ENCODE measurements around the gene TPPP. TPM values are rescaled to one million over a fixed set of nuclear protein-coding genes. Genes with fewer than 3 reads are reported as not detected.

TPPP gene
- total and polyA plus RNA-seq, 4 donors: 3.7 to 24.1 (median 5.8) TPM

GRCh38 chr5:665541-665955 is 27.6 kb downstream of the TPPP start:
- ATAC-seq (ENCODE audit: insufficient read depth, low FRiP score) (no peak), DNase-seq (no peak)
- peaks cover 0 to 42% (median 20%) of the 10 kb centered on the region in 4 donors for H3K36me3 ChIP-seq (ENCODE audit: control insufficient read depth in 4 of 4, insufficient read depth in 4 of 4, low read length in 4 of 4)
- TF ChIP-seq CTCF (IDR thresholded peaks at IDR 0.05; ENCODE audit: control extremely low read depth, extremely low read depth): no peak
- peaks cover 0 to 2% (median 0%) of the 10 kb centered on the region in 4 donors for H3K9me3 ChIP-seq (ENCODE audit: control insufficient read depth in 4 of 4, insufficient read depth in 3 of 4, low read length in 3 of 4)
- H3K27me3 ChIP-seq (ENCODE audit: control insufficient read depth in 3 of 3, insufficient read depth in 3 of 3, low read length in 2 of 3): no peaks in the 10 kb centered on the region
- 92 to 94% methylated on average over 8 of the region's 8 CpGs for WGBS, 2 donors
- no peaks in the 10 kb centered on the region for H3K4me1 ChIP-seq (ENCODE audit: control insufficient read depth in 5 of 5, insufficient read depth in 5 of 5, low read length in 5 of 5)
- no peak overlapping the region for H3K27ac ChIP-seq (ENCODE audit: low read depth in 1 of 2, low read length in 1 of 2)
- H3K9ac ChIP-seq (ENCODE audit: insufficient read depth in 1 of 2, low read length in 2 of 2): no peak overlapping the region
- H3K4me3 ChIP-seq: no peak overlapping the region

GRCh38 chr5:664994-665360 is 28.2 kb downstream of the TPPP start:
- no peak overlapping the region for H3K4me3 ChIP-seq
- TF ChIP-seq CTCF (IDR thresholded peaks at IDR 0.05; ENCODE audit: control extremely low read depth, extremely low read depth): no peak
- peaks cover 0 to 2% (median 0%) of the 10 kb centered on the region in 4 donors for H3K9me3 ChIP-seq (ENCODE audit: control insufficient read depth in 4 of 4, insufficient read depth in 3 of 4, low read length in 3 of 4)
- no peak overlapping the region for H3K9ac ChIP-seq (ENCODE audit: insufficient read depth in 1 of 2, low read length in 2 of 2)
- H3K27me3 ChIP-seq (ENCODE audit: control insufficient read depth in 3 of 3, insufficient read depth in 3 of 3, low read length in 2 of 3): no peaks in the 10 kb centered on the region
- peaks cover 0 to 46% (median 23%) of the 10 kb centered on the region in 4 donors for H3K36me3 ChIP-seq (ENCODE audit: control insufficient read depth in 4 of 4, insufficient read depth in 4 of 4, low read length in 4 of 4)
- WGBS, 2 donors: 96% methylated on average over 20 of the region's 20 CpGs
- no peaks in the 10 kb centered on the region for H3K4me1 ChIP-seq (ENCODE audit: control insufficient read depth in 5 of 5, insufficient read depth in 5 of 5, low read length in 5 of 5)
- ATAC-seq (ENCODE audit: insufficient read depth, low FRiP score): no peak
- no peak for DNase-seq
- no peak overlapping the region for H3K27ac ChIP-seq (ENCODE audit: low read depth in 1 of 2, low read length in 1 of 2)

GRCh38 chr5:664343-664993 is 28.7 kb downstream of the TPPP start:
- Histone ChIP-seq H3K9me3 (ENCODE audit: control insufficient read depth in 4 of 4, insufficient read depth in 3 of 4, low read length in 3 of 4) (peaks cover 0 to 2% (median 0%) of the 10 kb centered on the region in 4 donors), H3K9ac (ENCODE audit: insufficient read depth in 1 of 2, low read length in 2 of 2) (no peak overlapping the region), H3K4me1 (ENCODE audit: control insufficient read depth in 5 of 5, insufficient read depth in 5 of 5, low read length in 5 of 5) (no peaks in the 10 kb centered on the region), H3K4me3 (no peak overlapping the region), H3K27ac (ENCODE audit: low read depth in 1 of 2, low read length in 1 of 2) (no peak overlapping the region), H3K27me3 (ENCODE audit: control insufficient read depth in 3 of 3, insufficient read depth in 3 of 3, low read length in 2 of 3) (no peaks in the 10 kb centered on the region), H3K36me3 (ENCODE audit: control insufficient read depth in 4 of 4, insufficient read depth in 4 of 4, low read length in 4 of 4) (peaks cover 0 to 50% (median 26%) of the 10 kb centered on the region in 4 donors)
- no peak for DNase-seq
- no peak for ATAC-seq (ENCODE audit: insufficient read depth, low FRiP score)
- 91 to 92% methylated on average over 24 of the region's 24 CpGs for WGBS, 2 donors
- TF ChIP-seq CTCF (IDR thresholded peaks at IDR 0.05; ENCODE audit: control extremely low read depth, extremely low read depth): no peak

All from lung (tissue), 12 donors.